Activated CD4-positive, alpha-beta T cell treated with anti-CD3 and anti-CD28 coated beads, Interleukin-2, amount 50 U/mL, for 48 hours (primary cell): ENCODE data around the gene UNC5A.

ENCODE experiments used
- DNase-seq, 2 experiments: peaks; one replicate each; pipeline ENCODE4 v3.0.0-alpha.2; 2020

Gene UNC5A

DNA sequence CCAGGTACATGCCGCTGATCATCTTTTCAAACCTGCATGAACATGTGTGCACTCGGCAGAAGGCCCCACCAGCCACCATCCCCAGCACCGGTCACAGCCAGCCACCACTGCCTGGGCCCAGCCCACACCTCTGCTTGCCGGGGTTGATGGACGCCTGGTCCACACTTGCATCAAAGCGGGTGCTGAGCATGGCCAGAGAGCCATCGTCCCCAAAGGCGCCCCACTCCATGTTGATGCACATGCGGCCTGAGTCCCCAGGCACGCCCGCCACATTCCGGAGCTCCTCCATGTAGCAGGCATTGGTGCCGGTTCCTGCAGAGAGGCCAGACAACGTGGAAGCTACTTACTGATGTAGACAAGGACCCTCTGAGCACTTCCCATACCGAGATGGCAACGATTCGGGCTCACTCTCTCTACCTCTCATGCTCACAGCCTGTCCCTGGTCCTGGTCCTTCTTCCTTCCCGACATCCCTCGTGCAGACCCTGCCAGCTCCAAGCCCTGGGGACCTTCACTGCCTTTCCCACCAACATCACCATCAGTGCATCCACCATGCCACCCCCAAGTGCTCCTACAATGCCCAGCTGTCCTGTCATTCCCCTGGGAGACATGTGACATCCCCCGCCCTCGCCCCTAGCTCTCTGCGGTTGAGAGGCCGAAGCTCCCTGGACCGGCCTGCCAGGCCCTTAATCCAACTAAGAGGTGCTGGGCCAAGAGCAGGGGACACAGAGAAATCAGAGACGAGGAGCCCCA lies 71.6 kb downstream of the UNC5A start:
- no peak for DNase-seq

DNA sequence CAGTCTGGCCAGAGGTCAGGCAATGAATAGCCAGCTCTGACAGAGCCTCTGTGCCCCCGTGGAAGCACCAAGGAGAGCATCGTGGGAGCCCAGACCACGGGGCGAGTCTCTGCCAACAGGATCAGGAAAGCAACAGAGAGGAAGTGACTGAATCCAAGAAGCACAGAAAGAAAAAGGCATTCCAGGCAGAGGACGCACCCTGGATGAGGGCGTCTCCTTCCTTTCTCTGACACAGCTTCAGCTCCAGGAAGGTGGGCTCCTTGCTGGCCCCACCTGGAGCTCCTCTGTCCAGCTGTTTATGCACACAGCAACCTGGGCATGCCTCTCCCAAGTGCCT lies 72.2 kb downstream of the UNC5A start:
- DNase-seq, result no peak

DNA sequence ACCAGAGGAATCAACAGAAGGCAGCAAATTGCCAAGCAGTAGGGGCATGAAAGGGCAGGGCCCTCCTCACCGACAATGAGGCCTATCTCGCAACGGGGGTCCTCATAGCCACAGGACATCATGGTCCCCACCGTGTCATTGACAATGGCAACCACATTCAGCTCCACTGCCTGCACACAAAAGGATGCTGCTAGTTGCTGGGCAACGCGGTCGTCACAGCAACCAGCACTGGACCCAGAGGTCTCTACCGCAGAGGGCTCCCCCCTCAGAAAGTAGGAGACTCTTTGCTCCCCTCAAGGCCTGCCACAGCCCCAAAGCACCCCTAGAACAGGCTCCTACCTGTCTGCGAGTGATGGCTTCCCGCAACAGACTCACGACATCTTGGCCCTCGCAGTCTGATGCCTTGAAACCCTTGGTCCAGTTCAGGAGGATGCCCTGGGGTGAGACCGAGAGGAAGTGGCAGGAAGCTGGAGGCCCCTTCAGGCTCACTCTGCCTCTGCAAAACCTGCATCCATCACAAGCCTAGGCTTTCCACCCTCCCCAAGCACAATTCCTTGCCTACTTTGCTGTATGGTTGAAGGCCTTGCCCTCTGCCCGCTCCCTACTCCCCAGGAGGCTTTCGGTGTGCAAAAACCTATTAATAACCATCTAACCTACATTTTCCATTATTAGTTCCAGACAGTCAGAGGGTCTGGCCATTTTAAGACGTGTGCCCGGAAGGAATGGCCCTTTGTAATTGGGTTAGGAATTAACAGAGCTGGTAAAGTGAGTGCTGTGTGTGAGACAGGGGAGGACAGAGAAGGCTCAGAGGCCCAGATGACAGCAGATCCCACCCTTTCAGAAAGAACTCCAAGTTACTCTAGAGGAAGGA lies 73.6 kb downstream of the UNC5A start:
- no peak for DNase-seq

DNA sequence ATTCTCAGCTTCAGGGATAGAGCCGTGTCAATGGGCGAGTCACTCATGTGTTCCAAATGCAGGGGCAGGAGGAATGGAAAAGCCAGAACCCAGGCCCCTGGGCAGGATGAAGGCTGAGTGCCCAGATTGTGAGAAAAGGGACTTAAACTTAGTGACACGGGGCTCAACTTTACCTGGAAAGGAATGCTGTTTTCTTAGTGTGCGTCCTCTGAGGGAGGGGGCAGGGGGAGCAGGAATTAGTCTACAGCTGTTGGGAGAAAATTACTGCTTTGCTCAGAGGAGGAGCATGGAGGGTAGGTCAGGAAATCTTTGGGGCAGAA lies 74.2 kb downstream of the UNC5A start:
- no peak for DNase-seq

DNA sequence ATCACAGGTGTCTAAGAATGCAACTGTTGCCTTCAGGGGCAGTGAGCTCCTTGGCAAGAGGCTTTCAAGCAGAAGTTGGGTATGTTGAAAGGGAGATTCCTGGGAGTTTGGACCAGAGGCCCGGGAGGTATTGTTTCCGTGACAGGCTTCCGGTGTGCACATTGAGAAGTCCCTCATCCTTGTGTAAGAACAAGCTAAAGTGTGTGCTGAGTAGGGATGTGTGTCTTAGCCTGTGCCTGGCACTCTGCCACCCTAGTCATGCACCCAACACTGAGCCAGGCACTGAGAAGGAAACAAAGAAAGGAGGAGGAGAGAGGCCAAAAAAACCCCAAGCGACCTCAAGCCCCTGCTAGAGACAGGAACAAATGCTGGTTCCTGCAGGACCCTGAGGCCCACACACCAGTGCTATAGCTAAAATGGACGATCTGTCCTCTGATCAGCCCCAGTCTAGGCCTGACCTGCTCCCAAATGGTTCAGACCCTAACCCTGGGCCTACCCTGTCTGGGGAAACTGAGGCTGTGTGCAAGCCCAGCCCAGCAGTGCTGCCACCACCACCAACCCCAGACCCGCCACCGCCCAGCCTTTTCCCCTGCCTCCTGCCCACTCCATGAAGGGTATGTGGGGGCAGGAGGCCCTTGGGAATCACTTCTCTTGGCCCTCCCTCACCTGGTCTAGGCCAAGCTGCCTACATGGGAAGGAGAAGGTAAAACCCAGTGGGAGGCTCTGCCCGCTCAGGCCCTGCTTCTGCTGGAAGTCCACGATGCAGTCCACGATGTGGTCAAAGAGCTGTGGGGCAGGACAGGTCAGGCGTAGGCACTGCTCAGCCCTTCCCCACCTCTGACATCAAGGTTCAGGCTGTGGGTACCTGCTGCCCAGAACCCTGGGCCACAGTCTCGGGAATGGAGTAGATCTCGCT lies 76.2 kb downstream of the UNC5A start:
- no peak for DNase-seq

DNA sequence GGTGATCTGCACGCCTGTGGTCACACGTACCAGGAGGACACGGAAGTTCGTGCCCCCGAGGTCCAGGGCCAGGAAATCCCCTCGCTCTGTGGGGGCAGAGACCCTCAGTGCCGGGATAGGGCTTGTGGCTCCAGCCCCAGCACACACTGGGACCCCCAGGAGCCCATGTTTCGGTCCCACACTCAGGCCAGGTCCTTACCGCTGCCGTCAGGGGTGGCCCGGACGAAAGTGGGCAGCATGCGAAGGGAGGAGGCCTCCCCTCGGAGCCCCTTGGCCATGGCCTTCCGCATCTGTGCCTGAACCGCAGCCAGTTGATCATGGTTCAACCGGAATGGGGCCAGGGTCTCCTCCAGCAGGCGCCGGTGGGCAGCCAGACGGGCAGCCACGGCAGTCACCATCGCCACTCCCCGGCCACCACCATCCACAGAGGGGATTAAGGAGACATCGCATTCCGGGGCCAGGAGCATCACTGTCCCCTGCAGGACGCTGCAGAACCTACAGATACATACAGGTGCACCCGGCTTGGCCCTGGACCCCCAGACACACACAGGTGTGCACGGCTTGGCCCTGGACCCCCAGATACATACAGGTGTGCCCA lies 77.0 kb downstream of the UNC5A start:
- DNase-seq, result no peak

DNA sequence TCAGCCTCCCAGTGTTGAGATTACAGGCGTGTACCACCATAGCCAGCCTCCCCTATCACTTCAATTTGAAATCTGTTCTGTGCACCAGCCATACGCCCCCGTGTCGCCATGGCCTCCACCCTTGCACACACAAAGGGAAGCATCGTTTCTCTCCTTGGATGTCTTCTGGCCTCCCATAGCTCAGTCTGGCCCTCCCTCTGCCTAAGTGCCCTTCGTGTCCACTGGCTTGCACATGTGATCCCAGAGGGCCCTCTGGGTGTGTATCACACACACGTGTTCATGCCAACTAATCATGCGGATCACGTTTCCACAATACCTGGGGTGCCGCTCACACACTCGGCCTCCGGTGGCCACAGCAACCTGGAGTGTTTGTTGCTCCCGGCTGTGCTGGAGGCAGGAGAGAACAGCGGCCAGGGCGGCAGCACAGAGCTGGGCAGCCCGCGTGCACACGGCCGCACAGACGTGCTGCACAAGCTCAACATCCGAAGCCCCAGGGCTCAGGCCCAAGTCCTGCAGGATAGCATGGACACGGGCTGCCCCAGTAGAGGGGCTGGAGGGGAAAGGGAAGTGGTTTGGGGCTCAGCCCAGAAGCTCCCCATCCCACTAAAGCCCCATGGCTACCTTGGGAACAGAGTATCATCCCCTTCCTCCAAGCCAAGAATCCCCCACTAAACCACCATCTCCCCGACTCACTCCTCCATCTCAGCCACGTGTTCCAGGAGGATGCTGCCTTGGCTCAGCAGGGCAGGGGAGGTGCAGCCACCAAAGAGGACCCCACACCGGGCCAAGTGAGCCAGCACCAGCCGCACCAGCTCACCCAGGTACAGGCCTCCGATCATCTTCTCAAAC lies 77.9 kb downstream of the UNC5A start:
- DNase-seq, result no peak

DNA sequence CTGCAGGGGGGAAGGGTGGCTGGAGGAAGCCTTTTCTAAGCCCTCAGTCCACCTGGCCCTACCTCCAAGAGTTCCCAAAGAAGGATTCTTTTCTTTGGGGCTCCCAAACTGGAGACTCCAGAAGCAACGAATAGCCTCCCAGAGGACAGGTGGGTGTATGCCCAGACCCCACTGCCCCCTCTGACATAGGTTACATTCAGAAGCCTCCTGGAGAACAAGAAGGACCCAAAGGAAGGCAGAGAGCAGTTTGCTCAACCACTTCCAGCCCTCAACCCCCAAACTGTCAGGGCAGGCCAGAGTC lies 78.5 kb downstream of the UNC5A start:
- no peak for DNase-seq

DNA sequence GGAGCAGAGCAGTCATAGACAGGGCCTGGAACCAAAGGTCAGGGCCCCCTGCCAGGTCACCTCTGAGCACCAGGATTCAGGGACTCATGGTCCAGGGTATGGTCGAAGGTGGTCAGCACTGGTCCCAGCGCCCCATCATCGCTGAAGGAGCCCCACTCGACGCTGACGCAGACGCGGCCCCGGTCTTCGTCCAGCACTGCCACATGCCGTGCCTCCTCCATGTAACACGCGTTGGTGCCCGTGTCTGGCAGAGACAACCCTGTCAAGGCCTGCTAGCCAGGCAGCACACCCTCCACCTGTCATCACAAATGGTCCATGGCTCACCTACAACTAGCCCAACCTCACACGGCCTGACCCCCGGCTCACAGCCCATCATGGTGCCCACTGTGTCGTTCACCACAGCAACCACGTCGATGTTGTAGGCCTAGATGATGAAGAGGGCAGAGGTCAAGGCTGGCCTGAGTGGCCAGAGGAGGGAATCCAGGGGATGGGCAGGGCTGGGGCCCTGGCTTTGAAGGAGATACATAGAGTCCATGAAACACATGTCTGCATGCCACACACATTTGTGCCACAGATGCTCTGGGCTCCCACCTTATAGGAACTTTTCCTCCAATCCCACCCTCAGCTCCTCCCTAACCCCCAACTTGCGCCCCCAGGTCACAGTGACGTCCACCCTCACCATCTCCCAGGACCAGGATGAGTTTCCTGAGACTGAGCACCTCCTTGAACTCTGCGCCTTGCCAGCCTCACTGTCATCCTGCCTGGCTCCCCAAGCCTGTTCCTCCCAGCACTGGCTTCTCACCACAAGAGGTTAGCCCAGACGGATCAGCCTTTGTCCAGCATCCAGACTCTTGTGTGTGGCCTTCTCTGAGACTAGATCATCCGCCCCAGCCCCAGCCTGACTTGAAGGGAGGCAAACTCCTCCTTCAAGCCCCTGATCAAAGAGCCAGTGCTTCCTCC lies 79.2 kb downstream of the UNC5A start:
- no peak for DNase-seq

DNA sequence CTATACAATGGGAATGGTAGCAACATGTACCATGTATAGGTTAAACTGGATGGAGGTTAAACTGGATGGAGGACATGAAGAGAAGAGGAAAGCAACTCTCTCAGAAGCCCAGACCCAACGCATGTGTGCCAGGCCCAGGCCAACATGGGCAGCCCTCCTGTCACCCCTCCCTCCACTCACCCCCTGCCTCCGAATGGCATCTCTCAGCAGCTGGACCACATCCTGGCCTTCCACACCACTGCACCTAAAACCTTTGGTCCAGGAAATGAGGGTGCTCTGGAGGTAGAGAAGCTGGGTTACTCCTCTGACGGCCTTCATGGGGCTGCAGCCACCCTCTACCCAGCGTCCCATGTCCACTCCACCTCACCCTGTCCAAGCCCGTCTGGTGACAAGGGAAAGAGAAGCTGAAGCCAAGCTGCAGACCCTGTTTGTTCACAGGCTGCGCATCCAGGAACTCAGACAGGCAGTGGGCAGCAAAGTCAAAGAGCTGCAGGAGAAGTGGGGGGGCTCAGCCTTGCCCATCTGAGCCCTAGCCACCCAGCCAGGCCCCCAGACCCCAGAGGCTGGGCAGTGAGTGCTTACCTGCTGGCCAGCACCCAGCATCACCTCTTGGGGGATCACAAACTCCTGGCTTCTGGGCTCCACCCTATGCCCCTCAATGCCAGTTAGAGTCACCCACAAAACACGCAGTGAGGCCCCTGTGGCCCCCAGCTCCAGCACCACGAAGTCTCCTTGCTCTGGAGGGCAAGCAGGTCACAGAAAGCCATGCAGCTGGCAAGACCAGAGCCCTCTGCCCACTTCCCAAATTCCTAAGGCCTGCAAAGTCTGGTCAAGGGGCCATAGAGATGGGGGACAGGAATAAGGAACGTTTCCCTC lies 80.3 kb downstream of the UNC5A start:
- DNase-seq, result no peak

DNA sequence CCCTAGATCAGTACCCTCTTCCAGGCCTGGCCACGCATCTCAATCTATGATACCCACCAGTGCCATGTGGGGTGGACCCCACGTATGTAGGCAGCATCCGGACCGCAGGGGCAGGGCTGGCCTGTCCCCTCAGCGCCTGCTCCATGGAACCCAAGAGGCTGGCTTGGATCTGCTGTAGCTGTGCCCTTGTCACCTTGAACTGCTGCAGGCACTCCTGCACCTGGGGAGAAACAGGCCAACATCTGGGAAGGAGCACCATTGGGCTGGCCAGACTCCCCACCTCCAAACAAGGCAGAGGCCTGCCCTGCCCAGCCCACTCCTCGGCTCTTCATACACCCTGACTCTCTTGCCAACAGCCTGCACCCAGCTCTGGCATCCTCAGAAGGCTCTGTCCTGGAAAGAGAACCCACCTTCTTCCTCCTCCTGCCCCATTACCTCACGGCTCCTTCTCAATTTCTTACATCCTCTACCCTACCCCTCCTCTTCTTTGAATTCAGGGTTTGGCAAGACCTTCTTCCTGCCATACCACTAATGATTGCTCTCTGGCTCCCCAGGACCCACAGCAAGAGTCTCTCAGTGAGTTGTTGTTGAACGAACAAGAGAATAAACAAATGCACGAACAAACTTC lies 81.1 kb downstream of the UNC5A start:
- no peak for DNase-seq

DNA sequence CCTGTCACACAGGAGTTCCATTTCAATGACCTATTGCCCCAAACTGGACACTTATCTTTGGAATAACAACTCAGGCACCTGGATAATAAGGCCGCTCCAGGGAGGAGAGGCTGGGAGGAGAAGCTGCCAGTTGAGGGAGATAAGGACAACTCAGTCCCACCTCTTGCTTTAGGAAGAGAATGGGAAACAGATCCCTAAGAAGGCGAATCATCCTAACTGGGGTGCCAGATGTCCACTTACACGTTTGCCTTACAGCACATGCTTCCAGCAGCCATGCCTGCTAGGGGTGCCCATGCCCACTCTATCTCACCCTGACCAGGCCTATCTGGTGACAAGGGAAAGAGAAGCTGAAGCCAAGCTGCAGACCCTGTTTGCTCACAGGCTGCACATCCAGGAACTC lies 82.3 kb downstream of the UNC5A start:
- no peak for DNase-seq

DNA sequence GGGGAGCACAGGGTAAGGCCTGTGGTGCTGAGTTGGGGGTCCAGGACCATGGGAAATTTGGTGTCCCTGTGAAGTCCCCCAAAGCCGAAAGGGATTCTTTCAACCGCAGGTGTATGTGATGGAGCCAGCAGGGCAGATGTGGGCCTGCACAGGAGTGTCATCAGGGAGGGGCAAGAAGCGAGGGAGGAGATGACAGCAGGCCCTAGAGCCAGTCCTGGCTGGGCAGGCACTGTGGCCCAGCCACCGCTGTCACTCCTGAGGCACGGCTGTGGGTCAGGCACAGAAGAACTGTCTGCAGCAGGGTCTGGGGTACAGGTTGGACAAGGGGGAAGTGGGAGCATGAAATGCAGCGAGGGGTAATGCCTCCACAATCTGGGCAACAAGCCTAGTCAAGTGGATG lies 83.9 kb downstream of the UNC5A start:
- DNase-seq, result no peak

DNA sequence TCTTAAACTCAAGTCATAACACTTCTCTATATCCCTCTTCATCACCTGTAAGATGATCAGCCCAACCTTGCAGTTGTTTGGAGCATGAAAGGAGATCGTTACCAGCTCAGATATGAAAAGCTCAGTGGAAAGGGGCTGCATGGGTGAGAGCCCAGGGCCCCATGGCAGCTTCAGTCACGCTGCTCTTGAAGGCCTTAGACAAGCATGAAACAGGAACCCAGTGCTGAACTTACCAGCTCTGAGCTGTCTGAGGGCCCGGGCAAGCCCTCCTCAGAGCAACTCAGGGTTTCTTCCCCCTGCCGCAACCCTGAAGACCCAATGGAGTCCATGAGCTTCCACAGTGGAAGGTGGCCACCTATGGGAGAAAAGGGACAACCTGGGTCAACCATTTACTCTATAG lies 85.5 kb downstream of the UNC5A start:
- DNase-seq, result no peak

DNA sequence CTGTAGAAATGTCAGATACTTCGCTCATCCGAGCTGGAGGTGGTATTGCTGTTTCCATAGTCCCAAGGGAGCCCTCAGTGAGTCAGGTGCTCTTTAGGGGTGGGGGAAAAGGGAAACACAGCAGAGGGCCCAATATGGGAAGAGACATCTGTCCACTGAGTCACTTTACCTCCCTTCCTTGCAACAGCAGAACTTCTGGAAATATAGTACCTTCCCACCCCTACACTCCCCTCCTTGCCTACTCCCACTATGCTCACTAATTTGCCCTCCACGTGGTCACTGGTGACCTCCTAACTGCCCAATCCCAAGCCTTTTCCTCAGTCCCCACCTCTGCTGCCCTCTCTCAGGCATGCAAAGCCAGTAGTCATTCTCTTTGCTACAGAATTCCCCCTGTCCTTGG lies 86.9 kb downstream of the UNC5A start:
- DNase-seq, result no peak

DNA sequence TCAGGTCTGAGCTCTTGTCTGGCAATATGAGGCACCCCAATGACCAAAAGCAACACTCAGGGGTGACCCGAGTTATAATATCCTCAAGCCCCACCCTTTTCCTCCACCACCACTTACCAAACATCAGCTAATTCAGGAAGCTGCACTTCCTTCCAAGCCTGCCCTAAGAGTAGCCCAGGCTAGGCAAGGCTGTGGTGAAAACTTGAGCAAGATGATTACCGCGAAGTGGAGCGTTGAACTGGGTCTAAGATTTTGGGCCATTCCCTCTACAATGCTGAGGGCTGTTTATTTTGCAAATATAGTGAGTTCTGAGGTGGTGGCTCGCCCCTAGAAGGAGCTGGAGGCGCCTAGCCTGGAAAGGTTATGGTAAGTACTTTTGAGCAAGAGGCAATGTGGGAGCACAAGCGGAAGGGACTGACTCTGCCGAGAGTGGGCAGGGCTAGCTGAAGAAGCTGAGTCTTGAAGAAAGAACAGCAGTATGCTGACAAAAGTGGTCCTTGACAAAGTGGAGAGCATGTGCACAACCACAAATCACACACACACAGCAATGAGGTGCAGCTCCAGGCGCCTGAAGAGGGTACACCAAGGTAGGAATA lies 89.0 kb downstream of the UNC5A start, which contains the start of gene HK3:
HK3 (minus strand) TSS at position 51 of the 596 bp plus-strand sequence. CDS start 3,187 bp downstream, outside the sequence.
- DNase-seq, result no peak

DNA sequence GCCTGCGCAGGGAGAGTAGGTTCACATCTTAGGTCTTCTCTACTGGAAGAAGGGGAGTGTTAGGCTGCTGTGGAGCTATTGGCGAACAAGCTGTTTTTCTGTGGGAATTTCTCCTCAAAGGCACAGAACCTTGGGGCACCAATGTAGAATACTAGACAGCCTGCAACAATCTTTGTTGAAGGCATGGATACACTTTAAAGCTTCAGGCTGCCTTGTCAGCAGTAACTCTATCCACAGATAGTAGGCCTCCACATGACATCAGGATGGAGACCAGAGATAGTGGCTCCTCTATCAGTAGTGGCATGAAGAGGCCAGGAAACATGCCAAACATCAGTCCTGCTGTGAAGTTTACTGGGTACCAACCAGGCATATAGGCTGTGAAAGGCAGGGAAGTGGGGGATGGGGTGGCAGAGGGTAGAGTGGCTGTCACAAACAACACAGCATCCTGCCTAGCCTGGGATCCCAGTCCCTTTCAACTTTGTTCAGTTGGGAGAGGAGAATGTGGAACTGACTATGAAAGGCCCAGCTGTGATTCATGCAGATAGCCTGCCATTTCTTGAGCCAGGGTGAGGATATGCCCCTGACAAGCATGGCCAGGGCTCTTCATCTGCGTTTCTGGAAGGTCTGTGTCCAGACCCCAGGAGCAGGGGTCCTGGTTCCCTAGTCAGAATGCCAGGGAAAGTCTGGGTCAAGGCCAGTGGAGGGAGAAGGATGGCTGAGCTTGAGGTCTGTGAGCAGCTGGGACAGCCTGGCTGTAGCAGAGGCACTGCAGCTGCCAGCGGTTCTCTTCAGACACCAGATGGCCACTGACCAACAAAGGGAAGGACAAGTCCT lies 89.8 kb downstream of the UNC5A start:
- no peak for DNase-seq

DNA sequence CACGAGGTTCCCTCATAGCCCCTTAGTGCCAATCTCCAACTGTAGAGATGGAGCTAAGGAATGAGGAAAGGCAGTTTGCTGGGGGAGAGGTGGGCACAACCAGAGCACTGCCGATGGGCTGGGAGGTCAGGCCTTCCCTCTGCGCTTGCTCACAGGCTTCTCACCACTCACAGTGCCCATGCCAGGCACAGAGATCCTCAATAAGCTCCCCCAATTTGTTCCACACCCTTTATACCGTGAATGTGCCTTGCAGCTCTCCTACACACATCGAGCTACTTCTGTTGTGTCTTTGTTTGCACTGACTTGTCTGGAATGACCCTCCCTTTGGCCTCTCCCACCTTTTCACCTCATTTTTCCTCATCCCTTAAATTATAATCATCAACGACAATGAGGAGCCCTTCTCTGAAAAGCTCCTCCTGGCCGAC lies 90.4 kb downstream of the UNC5A start:
- DNase-seq, result no peak
